Kidney tubule cell (primary cell): Measurements from ENCODE around the gene AADACL3.

ENCODE experiments used
- DNase-seq: peaks from one replicate; pipeline ENCODE4 v3.0.0-alpha.2; 2018; ENCODE audit warnings: low spot score

AADACL3 gene

DNA sequence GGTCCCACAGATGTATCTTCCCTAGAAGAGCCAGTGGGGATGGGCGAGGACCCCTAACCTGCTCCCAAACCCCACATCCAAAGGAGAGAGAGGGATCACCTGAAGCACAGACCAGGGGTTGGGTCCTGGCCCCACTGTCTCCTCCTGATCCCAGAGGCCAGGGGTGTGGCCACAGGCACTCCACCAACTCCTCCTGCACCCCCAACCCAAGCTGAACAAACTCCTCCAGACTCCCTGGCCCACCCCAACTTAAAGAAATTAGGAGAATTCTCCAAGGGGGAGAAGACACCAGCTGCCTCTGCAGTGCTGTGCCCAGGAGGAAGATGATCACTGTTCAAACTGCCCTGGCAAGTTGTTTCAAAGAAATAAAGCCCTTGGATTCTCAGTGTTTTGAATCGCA is 53.1 kb downstream of the AADACL3 start:
- no peak for DNase-seq

DNA sequence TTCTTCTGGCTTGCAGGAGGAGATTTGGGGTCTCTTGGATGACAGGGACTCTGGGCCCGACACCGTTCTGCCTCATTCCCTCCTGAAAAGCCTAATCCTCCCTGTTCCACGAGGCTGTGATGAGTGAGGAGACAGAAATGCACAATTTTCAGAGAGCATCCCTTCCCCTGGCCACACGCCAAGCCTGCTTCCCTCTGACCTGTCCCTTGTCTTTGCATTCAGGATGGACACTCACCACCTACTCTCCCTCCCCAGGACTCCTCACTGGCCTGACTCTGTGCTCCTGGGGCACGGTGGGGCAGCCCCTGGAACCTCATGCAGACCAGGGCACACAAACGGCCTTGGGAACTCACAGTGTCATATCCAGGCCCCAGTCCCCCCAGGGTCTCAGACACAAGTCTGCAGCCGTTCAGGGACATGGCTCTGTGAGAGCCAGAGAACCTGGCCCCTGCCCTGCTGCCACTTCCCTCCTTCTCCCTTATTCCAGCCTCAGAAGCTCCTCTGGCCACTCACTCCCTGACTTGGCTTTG is 54.1 kb downstream of the AADACL3 start:
- DNase-seq: no peak

DNA sequence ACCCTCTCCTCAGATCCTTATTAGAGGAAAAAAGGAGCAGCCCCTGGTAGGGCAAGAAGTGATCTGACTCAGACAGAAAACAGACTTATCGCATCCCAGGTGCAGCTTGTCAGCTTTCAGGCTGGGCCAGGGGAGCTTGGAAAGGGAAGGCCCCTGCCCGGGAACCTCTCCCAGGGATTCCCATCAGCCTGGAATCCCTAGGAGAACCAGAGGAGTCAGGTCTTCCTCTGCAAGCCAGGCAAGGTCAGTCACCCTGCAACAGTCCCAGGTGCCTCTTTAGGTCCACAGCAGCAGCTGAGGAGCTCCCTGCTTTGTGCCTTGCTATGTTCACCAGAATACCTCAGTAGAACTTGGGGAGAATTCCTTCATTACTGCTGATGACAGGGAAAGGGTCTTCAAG is 54.7 kb downstream of the AADACL3 start:
- DNase-seq: no peak

DNA sequence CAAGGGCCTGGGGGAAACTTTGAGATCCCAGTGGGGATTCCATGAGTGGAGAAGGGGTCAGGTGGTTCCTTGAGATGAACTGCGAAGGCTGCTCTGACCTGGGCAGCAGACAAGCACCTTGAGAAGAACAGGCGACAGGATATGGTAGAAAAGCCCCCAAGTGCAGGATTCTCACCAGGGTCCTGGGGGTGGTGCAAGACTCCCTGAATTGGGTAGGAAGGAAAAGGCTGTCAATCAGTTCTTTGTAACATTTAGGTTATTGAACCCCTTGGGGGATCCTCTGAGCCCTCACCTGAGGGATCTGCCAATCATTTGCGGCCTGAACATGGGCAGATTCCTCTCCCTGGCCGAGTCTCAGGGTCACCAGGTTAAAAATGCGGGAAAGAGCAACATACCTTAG is 55.3 kb downstream of the AADACL3 start:
- no peak for DNase-seq

DNA sequence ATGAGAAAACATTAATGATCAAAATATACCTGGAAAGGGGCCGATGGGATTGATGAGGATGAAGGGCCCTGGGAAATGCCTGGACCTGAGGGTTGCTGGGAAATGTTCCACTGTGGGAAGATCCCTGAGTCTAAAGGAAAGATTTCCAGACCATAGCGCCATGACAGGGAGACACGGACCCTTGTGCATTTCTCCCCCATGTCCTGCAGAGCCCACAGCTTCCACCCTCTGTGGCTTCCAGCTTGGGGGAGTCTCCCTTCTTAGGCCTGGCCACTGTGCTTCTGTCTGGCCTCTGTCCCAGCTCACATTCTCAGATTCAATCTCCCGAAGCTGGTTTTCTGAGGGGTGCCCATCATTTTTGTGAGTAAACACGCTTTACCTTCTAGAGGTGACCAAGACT is 56.6 kb downstream of the AADACL3 start:
- DNase-seq: no peak

DNA sequence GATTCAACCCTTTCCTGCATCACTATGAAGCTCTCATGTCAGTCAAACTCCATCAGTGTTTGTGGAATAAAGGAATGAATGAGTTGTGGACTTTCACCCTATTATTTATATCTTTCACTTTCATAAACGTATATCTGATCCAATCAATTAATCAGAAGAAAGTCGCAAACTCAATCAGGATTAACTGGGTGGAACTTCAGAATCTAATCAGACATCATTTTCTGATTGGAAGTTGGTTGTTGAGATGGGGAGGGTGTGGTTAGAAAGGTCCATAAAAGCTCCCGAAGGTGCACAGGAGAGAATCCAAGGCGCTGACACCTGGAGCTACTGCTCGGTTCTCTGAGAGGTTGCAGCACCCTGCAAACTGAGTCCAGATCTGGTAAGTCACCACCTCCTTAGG is 57.5 kb downstream of the AADACL3 start, which contains the start of gene PRAMEF12:
Gene PRAMEF12, plus strand, starts transcription at position 301 of the 400 bp plus-strand sequence. CDS start 1,130 bp downstream, outside the sequence.
- no peak for DNase-seq

DNA sequence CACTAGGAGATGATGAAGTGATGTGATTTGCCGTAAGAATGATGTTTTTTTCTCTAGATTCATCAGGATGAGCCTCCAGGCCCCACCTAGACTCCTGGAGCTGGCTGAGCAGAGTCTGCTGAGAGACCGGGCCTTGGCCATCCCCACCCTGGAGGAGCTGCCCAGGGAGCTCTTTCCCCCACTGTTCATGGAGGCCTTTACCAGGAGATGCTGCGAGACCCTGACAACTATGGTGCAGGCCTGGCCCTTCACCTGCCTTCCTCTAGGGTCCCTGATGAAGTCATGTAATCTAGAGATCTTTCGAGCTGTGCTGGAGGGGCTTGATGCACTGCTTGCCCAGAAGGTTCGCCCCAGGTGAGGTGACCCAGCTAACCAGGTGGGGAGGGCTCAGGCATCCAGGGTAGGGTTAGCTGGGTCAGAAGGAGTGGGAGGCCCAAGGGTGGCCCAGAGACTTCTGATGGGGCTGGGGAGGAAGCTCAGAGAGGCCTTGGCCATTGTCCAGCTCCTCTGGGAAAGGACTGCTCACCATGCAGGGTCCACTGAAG is 59.0 kb downstream of the AADACL3 start:
- DNase-seq: no peak

DNA sequence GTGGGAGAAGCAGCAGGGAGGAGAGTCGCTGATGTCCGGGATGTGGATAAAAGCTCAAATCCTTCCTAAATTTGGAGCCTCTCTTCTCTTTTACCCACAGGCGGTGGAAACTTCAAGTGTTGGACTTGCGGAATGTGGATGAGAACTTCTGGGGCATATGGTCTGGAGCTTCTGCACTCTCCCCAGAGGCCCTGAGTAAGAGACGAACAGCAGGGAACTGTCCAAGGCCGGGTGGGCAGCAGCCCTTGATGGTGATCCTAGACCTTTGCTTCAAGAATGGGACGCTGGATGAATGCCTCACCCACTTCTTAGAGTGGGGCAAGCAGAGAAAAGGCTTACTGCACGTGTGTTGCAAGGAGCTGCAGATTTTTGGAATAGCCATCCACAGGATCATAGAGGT is 59.5 kb downstream of the AADACL3 start:
- no peak for DNase-seq

DNA sequence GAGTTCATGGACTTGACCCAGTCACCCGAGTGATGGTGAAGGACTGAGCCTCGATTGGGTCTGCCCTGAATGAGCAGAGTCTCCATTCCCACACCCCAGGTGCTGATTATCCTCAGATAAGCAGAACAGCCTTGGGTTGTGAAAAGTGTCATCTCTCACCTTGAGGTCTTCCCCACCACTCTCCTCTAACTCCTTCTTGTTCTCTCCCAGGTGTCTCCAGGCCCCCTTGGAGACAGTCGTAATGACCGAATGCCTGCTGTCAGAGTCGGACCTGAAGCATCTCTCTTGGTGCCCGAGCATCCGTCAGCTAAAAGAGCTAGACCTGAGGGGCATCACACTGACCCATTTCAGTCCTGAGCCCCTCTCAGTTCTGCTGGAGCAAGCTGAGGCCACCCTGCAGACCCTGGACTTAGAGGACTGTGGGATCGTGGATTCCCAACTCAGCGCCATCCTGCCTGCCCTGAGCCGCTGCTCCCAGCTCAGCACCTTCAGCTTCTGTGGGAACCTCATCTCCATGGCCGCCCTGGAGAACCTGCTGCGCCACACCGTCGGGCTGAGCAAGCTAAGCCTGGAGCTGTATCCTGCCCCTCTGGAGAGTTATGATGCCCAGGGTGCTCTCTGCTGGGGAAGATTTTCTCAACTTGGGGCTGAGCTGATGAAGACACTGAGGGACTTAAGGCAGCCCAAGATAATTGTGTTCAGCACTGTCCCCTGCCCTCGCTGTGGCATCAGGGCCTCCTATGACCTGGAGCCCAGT is 61.1 kb downstream of the AADACL3 start:
- DNase-seq: no peak
